ENCODE data around the gene ARHGAP5. TPM values are rescaled to one million over a fixed set of nuclear protein-coding genes. Genes with fewer than 3 reads are reported as not detected.

The ARHGAP5 gene, protein sequence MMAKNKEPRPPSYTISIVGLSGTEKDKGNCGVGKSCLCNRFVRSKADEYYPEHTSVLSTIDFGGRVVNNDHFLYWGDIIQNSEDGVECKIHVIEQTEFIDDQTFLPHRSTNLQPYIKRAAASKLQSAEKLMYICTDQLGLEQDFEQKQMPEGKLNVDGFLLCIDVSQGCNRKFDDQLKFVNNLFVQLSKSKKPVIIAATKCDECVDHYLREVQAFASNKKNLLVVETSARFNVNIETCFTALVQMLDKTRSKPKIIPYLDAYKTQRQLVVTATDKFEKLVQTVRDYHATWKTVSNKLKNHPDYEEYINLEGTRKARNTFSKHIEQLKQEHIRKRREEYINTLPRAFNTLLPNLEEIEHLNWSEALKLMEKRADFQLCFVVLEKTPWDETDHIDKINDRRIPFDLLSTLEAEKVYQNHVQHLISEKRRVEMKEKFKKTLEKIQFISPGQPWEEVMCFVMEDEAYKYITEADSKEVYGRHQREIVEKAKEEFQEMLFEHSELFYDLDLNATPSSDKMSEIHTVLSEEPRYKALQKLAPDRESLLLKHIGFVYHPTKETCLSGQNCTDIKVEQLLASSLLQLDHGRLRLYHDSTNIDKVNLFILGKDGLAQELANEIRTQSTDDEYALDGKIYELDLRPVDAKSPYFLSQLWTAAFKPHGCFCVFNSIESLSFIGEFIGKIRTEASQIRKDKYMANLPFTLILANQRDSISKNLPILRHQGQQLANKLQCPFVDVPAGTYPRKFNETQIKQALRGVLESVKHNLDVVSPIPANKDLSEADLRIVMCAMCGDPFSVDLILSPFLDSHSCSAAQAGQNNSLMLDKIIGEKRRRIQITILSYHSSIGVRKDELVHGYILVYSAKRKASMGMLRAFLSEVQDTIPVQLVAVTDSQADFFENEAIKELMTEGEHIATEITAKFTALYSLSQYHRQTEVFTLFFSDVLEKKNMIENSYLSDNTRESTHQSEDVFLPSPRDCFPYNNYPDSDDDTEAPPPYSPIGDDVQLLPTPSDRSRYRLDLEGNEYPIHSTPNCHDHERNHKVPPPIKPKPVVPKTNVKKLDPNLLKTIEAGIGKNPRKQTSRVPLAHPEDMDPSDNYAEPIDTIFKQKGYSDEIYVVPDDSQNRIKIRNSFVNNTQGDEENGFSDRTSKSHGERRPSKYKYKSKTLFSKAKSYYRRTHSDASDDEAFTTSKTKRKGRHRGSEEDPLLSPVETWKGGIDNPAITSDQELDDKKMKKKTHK (N-terminal part only)
- total RNA-seq = 10 to 100 TPM; 31.5 to 45.8 (median 41.1) TPM
- total RNA-seq (2013) = 86.4 TPM

DNA sequence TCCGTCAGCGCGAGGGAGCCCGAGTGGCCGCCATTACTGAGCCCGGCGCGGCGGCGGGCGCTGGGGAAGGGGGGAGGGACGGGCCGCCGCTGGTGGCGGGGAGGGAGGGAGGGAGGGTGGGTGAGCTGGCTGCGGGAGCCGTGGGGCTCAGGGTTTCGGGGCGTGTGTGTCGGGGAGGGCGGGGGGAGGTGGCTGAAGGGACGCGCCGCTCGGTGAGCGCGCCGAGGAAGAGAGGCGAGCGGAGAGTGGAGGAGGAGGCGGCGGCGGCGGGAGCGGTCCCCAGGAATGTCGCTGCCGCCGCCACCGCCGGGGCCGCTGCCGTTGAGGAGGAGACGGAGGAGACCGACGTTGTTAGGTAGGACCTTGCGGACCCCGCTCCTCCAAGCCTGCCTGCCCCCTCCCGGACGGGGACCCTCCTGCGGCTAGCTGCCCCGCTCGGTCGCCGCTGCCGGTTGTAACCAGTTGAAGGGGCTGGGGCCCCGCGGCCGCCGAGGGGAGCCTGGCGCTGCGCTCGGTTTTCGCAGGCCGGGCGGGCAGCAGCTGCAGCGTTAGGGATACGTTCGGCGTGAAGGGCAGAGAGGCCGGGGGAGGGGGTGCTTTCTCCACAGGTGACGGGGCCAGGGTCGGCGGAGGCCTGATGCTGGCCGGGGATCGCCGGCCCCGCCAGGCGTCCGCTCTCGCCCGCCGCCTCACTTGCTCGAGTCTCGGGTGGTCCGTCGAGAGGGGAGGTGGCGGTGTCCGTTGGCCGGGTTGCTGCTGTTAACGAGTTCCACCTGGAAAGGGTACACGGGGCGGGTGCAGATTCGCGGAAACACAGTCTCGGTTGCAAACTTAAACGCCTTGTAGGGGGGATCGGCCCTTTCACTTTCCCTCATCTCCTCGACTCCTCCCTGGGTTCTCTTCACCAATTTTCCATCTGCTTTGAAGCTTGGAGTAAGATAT is at the start of gene ARHGAP5:
Gene ARHGAP5 (plus strand): TSS at position 224 of the 942 bp plus-strand sequence. CDS start 13,366 bp downstream, outside the sequence.
- Histone ChIP-seq H3K27ac (ENCODE audit: low read length) (peak within 1 kb of the TSS; percentile 81), H3K9me3 (ENCODE audit: control insufficient read depth, insufficient read depth, low read length) (no peaks in the 10 kb centered on the region), H3K4me1 (ENCODE audit: control insufficient read depth, insufficient read depth, low read length) (peaks cover 9% of the 10 kb centered on the region), H3K4me3 (ENCODE audit: low read length) (peak within 1 kb of the TSS; percentile 93), H3K36me3 (ENCODE audit: control insufficient read depth, insufficient read depth, low read length) (no peaks in the 10 kb centered on the region), H3K27me3 (ENCODE audit: control insufficient read depth, insufficient read depth, low read length) (no peaks in the 10 kb centered on the region)
- Mint-ChIP-seq H3K27ac (peak within 1 kb of the TSS; percentile 81 to 92), H3K27me3 (ENCODE audit: low read depth in 2 of 2) (no peaks in the 10 kb centered on the region), H3K36me3 (no peaks in the 10 kb centered on the region), H3K4me1 (peaks cover 28 to 33% of the 10 kb centered on the region in 2 donors), H3K9me3 (no peaks in the 10 kb centered on the region), H3K4me3 (peak within 1 kb of the TSS; percentile 98)
- intact Hi-C loops (cut with micrococcal nuclease) = loop anchor here (5.0 to 10.0 kb wide), 3 partner anchors 487 to 870 kb away; partner anchors contain the start of genes HECTD1 and NUBPL
- WGBS (ENCODE audit: insufficient coverage) = under 1% methylated on average over 87 of the region's 98 CpGs
- TF ChIP-seq, protein P1, sequence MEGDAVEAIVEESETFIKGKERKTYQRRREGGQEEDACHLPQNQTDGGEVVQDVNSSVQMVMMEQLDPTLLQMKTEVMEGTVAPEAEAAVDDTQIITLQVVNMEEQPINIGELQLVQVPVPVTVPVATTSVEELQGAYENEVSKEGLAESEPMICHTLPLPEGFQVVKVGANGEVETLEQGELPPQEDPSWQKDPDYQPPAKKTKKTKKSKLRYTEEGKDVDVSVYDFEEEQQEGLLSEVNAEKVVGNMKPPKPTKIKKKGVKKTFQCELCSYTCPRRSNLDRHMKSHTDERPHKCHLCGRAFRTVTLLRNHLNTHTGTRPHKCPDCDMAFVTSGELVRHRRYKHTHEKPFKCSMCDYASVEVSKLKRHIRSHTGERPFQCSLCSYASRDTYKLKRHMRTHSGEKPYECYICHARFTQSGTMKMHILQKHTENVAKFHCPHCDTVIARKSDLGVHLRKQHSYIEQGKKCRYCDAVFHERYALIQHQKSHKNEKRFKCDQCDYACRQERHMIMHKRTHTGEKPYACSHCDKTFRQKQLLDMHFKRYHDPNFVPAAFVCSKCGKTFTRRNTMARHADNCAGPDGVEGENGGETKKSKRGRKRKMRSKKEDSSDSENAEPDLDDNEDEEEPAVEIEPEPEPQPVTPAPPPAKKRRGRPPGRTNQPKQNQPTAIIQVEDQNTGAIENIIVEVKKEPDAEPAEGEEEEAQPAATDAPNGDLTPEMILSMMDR (IDR thresholded peaks at IDR 0.05) = no peak
- ATAC-seq = peak; percentile 64 to 73 (median 66)
- peak; percentile 64 to 86 for DNase-seq

DNA sequence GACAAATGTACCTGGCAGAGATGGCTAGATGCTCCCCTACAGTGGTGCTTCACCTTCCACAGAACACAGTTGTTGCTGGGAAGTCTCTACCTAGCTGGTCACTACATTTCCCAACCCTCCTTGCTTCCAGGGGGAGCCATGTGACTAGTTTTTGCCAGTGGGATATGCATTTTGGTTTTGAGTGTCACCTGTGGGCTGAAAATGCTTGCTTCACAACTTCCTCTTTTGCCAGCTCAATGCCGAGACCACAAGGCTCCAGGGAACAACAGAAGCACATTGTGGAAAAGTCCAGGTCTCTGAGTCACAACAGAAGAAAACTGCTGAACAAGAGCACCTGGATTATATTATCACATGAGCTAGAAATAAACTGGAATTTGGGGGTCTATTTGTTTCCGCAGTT is 48.5 kb upstream of the ARHGAP5 start:
- no peak overlapping the region for H3K4me3 Mint-ChIP-seq
- no peak for ATAC-seq
- no peak overlapping the region for H3K4me3 ChIP-seq (ENCODE audit: low read length)
- DNase-seq = no peak
- no peak overlapping the region for H3K27ac Mint-ChIP-seq
- no peaks in the 10 kb centered on the region for H3K4me1 ChIP-seq (ENCODE audit: control insufficient read depth, insufficient read depth, low read length)
- no peaks in the 10 kb centered on the region for H3K36me3 ChIP-seq (ENCODE audit: control insufficient read depth, insufficient read depth, low read length)
- no peaks in the 10 kb centered on the region for H3K27me3 ChIP-seq (ENCODE audit: control insufficient read depth, insufficient read depth, low read length)
- TF ChIP-seq, protein P1 (IDR thresholded peaks at IDR 0.05) = no peak
- no peaks in the 10 kb centered on the region for H3K9me3 Mint-ChIP-seq
- intact Hi-C loops (cut with micrococcal nuclease) = no loop called here
- no peaks in the 10 kb centered on the region for H3K9me3 ChIP-seq (ENCODE audit: control insufficient read depth, insufficient read depth, low read length)
- H3K27me3 Mint-ChIP-seq (ENCODE audit: low read depth in 2 of 2) = peaks cover 4 to 19% of the 10 kb centered on the region in 2 donors
- 18% methylated on average over 2 of the region's 2 CpGs for WGBS (ENCODE audit: insufficient coverage)
- no peak overlapping the region for H3K27ac ChIP-seq (ENCODE audit: low read length)
- no peaks in the 10 kb centered on the region for H3K4me1 Mint-ChIP-seq
- no peaks in the 10 kb centered on the region for H3K36me3 Mint-ChIP-seq

DNA sequence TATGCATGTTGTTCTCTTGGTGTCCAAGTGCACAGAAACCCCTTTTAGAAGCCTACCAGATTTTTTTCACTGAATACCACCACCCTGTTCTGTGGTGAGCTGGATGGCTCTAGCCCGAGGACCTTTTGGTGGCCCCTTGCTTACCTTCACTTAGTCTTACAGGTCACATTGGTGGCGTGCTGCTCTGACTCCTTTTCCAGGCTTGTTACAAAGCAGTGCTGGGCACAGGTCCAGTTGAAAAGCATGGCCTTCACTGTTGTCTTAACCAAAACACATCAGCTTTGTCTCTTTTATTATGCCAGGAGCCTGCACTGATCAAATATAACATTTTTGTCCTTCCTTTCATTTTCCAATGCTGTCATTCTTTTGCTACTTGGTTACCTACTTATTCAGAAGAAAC is 43.6 kb upstream of the ARHGAP5 start:
- 89% methylated on average over 2 of the region's 2 CpGs for WGBS (ENCODE audit: insufficient coverage)
- Histone ChIP-seq H3K27me3 (ENCODE audit: control insufficient read depth, insufficient read depth, low read length) (no peaks in the 10 kb centered on the region), H3K4me3 (ENCODE audit: low read length) (no peak overlapping the region), H3K4me1 (ENCODE audit: control insufficient read depth, insufficient read depth, low read length) (no peaks in the 10 kb centered on the region), H3K9me3 (ENCODE audit: control insufficient read depth, insufficient read depth, low read length) (no peaks in the 10 kb centered on the region), H3K36me3 (ENCODE audit: control insufficient read depth, insufficient read depth, low read length) (no peaks in the 10 kb centered on the region), H3K27ac (ENCODE audit: low read length) (no peak overlapping the region)
- DNase-seq = no peak
- Mint-ChIP-seq H3K27ac (no peak overlapping the region), H3K9me3 (no peaks in the 10 kb centered on the region), H3K4me1 (no peaks in the 10 kb centered on the region), H3K27me3 (ENCODE audit: low read depth in 2 of 2) (no peaks in the 10 kb centered on the region), H3K4me3 (no peak overlapping the region), H3K36me3 (no peaks in the 10 kb centered on the region)
- TF ChIP-seq, protein P1 (IDR thresholded peaks at IDR 0.05) = no peak
- intact Hi-C loops (cut with micrococcal nuclease) = no loop called here
- no peak for ATAC-seq

Data from natural killer cell (primary cell).